Urinary bladder (tissue), 4 donors: ENCODE measurements around the gene TRIM47. TPM values are rescaled to one million over a fixed set of nuclear protein-coding genes. Genes with fewer than 3 reads are reported as not detected.
A peak's percentile ranks its signal among the peaks of the same experiment; 100 is the strongest.

Experiments
- DNase-seq: peaks from one replicate; pipeline ENCODE4 v3.0.0-alpha.2; 2015; ENCODE audit errors: extremely low spot score
- H3K27ac ChIP-seq: one replicate; pipeline ENCODE4 v1.5.1; 2013; ENCODE audit warnings: low read depth, mild to moderate bottlenecking, moderate library complexity
- H3K36me3 ChIP-seq: one replicate; pipeline ENCODE4 v1.6.1; 2013; ENCODE audit warnings: mild to moderate bottlenecking, moderate library complexity; ENCODE audit not compliant: insufficient read depth
- H3K4me1 ChIP-seq: one replicate; pipeline ENCODE4 v1.6.1; 2013; ENCODE audit warnings: mild to moderate bottlenecking, moderate library complexity; ENCODE audit not compliant: insufficient read depth
- H3K4me3 ChIP-seq: one replicate; pipeline ENCODE4 v1.5.1; 2013; ENCODE audit warnings: low read depth, low read length
- WGBS: extraction: QIAGEN DNeasy Blood & Tissue Kit; methylation state at CpG from one replicate; pipeline ENCODE4 v1.1.7; 2013; 5-methylcytosine and 5-hydroxymethylcytosine counted together
- polyA plus RNA-seq: library from polyadenylated mRNA; stranded (reverse); fragments of 200-250 nt; gene quantifications from one replicate; pipeline ENCODE4 v1.2.3, GENCODE V29; 2013
- total RNA-seq: library from RNA; depleted of rRNA; stranded (reverse); fragments of >200 nt; gene quantifications from one replicate; pipeline ENCODE4 v1.2.3, GENCODE V29; 2014
- donor health status: healthy with polysubstance abuse.
- donor health status: healthy.

The TRIM47 gene
- total and polyA plus RNA-seq, 2 donors = 28.9 to 55.8 TPM

DNA sequence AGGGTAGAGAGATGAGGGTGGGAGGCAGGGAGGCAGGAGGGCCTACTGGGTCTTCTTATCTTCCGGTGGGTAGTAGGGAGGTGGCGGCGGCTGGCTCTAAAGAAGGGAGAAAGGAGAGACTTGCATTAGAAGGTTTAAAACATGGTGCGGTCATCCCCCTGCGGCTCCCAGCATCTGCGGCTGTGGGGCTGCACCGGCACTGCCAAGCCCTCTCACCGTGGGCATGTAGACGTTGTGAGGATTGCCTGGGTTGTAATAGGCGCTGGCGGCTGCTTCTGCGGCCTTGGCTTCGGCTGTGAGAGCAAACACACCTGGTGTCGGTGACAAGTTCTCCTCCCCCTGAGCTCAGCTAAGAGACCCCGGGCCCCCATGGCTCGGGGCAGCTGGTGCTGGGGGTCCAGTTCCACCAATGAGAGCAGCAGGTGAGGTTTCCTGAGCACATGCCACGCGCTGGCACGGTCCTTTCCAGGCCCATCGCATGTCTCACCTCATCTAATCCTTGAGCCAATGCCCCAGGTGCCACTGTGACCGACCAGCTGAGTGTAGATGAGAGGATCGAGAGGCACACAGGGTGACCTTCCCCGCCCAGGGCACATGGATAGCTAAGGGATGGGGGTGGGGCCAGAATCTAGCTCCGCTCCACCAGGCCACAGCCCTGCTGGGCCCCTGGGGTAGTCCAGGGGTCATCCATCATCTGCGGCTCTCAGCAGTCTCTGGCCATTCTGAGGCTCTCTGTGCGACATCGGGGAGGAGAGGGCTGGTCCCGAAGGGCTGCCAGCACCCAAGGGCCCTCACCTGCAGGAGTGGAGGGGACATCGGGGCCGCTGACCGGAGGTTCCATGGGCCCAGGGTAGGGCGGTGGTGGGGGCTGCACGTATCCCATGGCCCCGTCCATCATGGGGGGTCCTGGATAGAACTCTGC is 31.4 kb downstream of the TRIM47 start:
- WGBS = 85% methylated on average over 34 of the region's 34 CpGs
- Histone ChIP-seq H3K36me3 (peaks cover 14% of the 10 kb centered on the region), H3K27ac (no peak overlapping the region), H3K4me1 (no peaks in the 10 kb centered on the region), H3K4me3 (no peak overlapping the region)
- DNase-seq = no peak

DNA sequence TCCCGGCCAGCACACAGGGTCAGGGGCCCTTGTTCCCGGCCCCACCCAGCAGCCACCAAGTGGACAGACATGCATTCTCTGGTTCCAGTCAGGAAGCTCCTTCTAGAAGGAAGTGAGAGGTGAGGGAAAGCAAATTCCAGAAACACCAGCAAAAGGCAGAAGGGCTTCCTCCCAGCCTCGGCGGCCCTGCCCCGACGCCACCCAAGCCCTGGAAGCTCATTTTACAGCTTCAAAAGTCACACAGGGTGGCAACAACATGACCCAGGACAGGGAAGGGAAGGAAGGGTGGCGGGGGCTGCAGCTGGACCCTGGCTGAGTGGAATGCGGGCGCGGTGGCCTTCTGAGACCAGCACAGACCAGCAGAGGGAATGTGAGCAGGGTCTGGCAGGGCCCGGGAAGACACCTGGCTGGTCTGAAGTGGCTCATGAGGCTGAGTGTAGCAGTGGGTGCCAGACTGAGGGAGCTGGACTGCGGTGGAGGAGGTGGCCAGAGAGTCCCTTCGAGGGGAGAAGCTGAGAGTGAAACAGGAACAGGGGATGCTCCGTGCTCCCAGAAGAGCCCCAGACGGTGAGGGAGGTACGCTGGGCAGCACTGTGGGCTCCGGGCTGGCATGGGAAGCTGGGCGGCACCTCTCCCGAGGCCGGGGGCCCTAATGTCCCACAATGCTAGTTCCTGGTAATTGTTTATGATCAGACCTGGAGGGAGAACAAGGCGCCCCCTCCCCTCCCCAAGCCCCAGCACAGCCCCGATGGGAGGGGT is 32.3 kb downstream of the TRIM47 start:
- Histone ChIP-seq H3K4me1 (no peaks in the 10 kb centered on the region), H3K27ac (peak overlapping the region; percentile 28), H3K4me3 (no peak overlapping the region), H3K36me3 (peaks cover 12% of the 10 kb centered on the region)
- no peak for DNase-seq
- WGBS = 74% methylated on average over 22 of the region's 22 CpGs

DNA sequence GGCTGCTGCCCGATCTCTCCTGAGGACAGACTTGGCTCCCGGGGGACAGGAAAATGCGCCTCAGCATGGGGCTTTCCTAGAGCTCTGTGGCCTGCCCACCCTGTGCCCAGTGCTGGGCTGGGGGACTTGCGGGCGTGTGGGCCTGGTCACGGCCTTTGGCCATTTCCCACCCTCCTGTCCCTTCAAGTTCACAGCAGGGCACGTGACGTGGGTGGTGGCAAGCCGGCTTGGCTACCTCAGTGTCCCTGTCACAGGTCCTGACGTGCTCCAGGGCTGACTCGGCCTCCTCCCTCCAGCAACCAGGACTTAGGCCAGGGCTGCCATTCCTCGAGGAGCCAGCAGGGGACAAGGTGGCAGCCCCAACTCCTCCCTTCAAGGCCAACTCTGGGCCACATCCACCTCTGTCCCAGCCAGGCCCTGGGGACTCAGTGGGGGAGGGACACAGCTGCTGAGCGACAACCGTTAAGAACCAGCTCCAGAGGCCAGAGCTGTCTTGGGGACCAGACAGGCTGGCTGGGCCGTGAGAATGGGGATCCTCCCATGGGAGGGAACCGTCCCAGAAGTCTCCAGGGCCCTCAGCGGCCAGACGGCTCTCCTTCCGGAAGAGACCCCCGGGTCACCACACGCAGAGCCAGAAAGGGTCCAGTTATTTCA is 33.2 kb downstream of the TRIM47 start:
- Histone ChIP-seq H3K4me1 (no peaks in the 10 kb centered on the region), H3K4me3 (no peak overlapping the region), H3K27ac (peak overlapping the region; percentile 93), H3K36me3 (peaks cover 9% of the 10 kb centered on the region)
- 33% methylated on average over 21 of the region's 21 CpGs for WGBS
- peak; percentile 64 for DNase-seq

DNA sequence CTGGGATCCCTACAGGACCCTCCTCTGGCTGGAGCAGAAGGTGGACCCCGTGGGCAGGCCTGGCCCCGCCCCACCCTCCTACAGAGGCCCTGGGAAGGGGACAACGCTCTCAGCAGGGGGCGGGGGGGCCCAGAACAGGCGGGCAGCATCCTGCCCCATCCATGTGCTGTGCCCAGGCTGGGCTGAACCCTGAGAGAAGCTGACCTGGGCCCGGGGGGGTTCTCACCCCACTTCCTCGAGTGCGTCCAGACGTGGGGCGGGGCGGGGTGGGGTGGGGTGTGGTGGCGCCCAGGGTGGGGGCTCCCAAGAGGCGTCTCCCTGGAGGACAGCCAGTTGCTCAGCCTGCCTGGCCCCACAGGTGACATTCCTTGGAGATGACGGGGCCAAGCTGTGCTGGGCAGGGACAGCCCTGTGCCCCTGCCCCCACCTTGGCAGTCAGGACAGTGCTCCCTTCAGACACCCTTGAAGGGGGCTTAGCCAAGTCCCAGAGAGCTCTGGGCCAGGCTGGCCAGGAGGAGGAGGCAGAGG is 33.8 kb downstream of the TRIM47 start:
- Histone ChIP-seq H3K36me3 (peaks cover 9% of the 10 kb centered on the region), H3K4me3 (no peak overlapping the region)

DNA sequence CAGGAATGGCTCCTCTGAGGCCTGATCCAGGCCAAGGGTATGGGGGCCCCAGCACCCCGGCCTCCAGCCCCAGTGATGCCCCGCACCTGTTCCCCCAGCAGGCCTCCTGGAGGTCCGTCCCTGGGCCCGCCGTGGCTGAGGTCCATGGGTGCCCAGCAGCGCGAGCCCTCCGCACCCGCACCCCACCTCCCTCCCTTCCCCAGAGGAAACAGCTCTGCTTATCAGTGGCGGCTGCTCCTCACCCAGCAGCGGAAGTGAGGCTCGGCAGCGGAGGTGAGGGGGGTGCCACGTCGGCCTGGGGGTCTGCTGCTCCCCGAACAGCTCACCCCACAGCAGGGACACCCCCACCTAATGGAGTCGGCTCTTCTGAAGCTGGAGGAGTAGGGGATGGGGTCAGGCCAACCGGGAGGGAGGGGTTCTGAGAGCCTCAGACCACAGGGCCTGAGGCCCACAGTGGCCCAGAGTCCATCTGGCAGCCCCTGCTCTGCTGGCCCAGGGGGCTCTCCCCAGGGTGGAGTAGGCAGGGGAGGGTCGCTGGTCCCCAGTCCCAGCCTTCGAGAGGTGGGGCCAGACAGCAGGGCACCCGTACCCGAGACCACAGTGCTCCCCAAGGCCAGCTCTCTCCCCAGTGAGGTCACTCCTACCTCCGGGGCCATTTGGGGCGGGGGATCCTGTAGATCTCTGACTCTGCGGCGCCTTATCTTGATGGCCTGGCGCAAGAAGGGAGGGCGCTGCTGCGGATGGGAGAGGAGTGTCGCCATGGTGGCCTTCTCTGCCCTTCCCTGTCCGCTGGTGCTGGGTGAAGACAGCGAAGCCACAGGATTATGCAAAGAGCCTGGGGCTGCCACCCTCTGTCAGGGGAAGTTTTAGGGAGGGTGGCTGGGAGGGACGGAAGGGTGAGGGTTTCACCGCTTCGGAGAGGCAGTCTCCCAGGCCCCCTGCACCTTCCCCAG is 34.5 kb downstream of the TRIM47 start, which contains the start of gene UNC13D:
Gene UNC13D, minus strand, starts transcription at position 828 of the 953 bp plus-strand sequence. Its CDS starts 67 bp downstream, at position 761.
- DNase-seq = no peak
- no peaks in the 10 kb centered on the region for H3K4me1 ChIP-seq
- peak within 1 kb of the TSS; percentile 93 for H3K27ac ChIP-seq
- H3K4me3 ChIP-seq = peak within 1 kb of the TSS; percentile 12
- H3K36me3 ChIP-seq = peaks cover 9% of the 10 kb centered on the region
- WGBS = 61% methylated on average over 35 of the region's 35 CpGs

More for the DNA sequence above, 33.8 kb downstream of the TRIM47 start:
- Histone ChIP-seq H3K27ac (peak overlapping the region; percentile 93), H3K4me1 (no peaks in the 10 kb centered on the region)
- WGBS = 41% methylated on average over 14 of the region's 14 CpGs
- DNase-seq = no peak

DNA sequence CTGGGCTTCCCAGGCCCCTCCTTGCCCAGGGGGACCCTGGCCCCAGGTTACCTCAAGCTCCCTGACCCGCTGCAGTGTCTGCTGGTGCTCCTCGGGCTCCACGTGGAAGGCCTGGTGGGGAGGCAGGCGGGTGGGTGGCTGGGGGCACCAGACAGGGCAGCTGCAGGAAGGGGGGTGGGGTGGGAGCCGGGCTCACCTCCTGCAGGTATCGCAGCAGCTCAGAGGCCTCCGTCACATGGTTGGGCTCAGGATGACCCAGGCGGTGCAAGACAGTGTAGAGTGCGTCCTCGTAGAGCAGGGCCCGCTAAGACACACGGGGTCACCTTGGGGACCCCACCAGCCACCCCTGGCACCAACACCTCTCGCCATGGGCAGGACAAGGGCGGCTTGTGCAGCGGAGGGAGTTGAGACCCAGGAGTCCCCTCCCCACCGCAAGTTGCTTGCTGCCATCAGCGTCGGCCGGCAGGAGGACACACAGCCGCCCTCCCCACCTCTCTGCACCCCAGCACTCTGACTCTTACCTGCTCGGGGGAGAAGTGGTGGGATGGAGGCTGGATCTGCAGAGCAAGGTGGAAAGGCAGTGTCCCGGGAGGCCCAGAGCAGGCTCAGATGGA is 35.3 kb downstream of the TRIM47 start:
- H3K4me3 ChIP-seq = peak overlapping the region; percentile 12

DNA sequence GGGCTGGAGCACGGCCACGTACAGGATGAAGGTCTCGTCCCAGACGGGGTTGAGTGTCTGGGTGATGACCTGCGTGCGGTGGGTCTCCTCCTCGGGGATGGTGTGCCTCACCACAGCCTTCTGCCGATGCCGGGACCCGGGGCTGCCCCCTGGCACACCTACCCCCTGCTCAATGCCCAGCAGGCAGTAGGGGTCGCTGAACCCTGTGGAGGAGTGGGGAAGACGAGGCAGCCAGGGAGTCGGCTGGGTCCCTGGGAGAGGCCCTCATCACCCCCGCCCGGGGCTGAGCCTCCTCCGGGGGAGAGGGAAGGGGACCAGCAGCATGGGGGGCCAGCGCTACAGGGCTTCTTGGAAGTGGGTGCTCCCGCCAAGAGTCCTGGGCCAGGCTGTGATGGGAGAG is 36.0 kb downstream of the TRIM47 start:
- 86% methylated on average over 18 of the region's 18 CpGs for WGBS
- H3K36me3 ChIP-seq = peaks cover 3% of the 10 kb centered on the region
- no peaks in the 10 kb centered on the region for H3K4me1 ChIP-seq
- H3K4me3 ChIP-seq = no peak overlapping the region
- no peak for DNase-seq
- H3K27ac ChIP-seq = no peak overlapping the region

More for the DNA sequence above, 35.3 kb downstream of the TRIM47 start:
- DNase-seq = no peak
- Histone ChIP-seq H3K36me3 (peaks cover 7% of the 10 kb centered on the region), H3K4me1 (no peaks in the 10 kb centered on the region), H3K27ac (no peak overlapping the region)
- 82% methylated on average over 22 of the region's 22 CpGs for WGBS

DNA sequence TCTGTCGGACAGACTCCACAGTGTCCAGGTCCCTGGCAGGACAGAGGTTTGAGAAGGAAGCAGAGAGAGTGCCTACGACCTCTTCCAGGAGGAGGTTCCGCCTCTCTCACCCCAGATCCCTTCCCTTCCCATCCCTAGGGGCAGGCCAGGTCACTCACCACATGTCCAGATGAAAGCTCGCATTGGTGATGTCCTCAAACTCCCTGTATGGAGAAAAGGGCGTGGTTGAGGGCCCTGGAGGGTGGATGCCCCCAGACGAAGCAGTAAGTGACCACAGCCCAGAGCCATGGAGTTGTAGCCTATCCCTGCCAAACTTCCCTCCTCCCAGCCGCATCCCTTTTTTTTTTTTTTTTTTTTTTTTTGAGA is 37.6 kb downstream of the TRIM47 start:
- no peak for DNase-seq
- H3K4me3 ChIP-seq = no peak overlapping the region
- no peak overlapping the region for H3K27ac ChIP-seq
- no peaks in the 10 kb centered on the region for H3K4me1 ChIP-seq
- peaks cover 2% of the 10 kb centered on the region for H3K36me3 ChIP-seq
- 71% methylated on average over 7 of the region's 7 CpGs for WGBS

DNA sequence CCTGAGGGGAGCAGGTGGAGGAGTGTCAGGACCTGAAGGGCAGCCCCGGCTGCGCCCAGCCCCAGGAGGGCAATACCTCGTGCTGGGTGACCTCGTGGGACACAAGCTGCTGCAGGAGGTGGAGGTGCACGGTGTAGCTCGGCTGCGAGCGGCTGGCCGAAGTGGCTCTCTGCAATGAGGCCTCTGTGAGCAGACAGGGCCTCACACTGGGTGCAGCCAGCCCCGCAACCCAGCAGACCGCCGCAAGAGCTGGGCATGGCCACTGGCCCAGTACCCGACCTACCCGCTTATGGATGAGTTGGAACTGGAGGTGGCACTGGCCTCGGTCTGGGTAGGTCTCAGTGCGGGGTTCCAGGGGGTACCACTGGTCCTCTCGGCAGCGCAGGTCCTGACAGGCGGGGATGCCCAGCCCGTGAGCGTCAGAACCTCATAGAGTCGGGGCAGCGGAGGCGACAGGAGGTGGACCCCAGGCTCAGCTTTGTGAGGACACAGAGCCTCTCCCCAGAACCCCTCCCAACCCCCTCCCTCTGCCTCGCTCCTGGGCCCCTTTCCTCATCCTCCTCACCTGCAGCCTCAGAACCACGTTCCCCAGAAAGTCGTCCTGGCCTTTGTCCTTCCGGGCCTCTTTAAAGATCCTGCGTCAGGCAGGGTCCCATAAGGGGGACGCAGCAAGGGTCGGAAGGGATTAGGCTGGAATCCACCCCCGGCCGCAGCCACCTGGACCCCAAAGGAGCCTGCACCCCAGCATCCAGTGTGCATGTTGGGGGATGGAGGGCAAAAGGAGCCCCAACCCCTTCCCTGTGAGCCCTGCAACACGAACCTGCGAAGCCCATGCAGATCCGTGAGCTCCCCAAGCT is 38.2 kb downstream of the TRIM47 start:
- H3K36me3 ChIP-seq = peaks cover 2% of the 10 kb centered on the region
- H3K4me3 ChIP-seq = no peak overlapping the region
- WGBS = 92% methylated on average over 36 of the region's 36 CpGs
- H3K4me1 ChIP-seq = no peaks in the 10 kb centered on the region
- H3K27ac ChIP-seq = no peak overlapping the region
- DNase-seq = no peak

DNA sequence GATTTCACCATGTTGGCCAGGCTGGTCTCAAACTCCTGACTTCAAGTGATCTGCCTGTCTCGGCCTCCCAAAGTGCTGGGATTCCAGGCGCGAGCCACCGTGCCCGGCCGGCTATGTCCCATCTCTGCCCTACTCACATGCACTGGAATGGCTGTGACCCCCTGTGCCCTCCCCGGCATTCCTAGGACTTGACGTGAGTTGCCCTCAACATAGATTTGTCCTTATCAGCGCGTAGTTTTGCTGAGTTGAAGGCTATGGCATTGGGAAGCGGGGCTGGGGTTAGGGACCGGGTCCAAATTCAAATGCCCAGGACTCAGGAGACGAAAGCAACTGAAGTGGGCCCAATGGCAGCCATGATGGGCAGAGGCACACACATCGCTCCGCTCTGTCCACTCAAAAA is 40.0 kb downstream of the TRIM47 start:
- Histone ChIP-seq H3K27ac (no peak overlapping the region), H3K36me3 (peaks cover 2% of the 10 kb centered on the region), H3K4me3 (no peak overlapping the region), H3K4me1 (no peaks in the 10 kb centered on the region)
- WGBS = 93% methylated on average over 15 of the region's 15 CpGs
- no peak for DNase-seq

DNA sequence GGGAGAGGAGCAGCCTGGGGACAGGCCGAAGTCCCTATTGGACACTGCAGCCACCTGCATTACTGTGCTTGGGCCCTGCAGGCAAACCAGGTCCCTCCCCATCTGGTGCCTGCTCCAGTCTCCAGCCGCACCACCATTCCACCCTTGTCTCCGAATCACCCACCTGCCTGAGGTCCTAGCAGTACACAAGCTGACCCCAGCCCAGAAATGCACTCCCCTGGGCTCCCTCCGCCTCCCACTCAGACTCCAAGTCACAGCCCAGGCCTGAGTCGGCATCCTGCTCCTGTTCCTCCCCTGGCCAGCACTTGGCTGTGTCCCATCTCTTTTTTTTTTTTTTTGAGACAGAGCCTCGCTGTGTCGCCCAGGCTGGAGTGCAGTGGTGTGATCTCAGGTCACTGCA is 40.5 kb downstream of the TRIM47 start:
- Histone ChIP-seq H3K4me1 (no peaks in the 10 kb centered on the region), H3K4me3 (no peak overlapping the region), H3K27ac (no peak overlapping the region), H3K36me3 (peaks cover 2% of the 10 kb centered on the region)
- no peak for DNase-seq
- WGBS = 80% methylated on average over 7 of the region's 7 CpGs
